IPS-NIHi11 (cell line): ENCODE data around the gene TCAIM.

Source experiments
- DNase-seq: peaks from one replicate; pipeline ENCODE4 v3.0.0; 2012; ENCODE audit warnings: mixed read lengths, low spot score

TCAIM gene

GRCh38 chr3:44445786-44446185 is 107.2 kb downstream of the TCAIM start:
- DNase-seq, result no peak

GRCh38 chr3:44446929-44447328 is 108.4 kb downstream of the TCAIM start:
- DNase-seq, result no peak

GRCh38 chr3:44451441-44451840 is 112.9 kb downstream of the TCAIM start:
- DNase-seq, result no peak

- DNase-seq, result no peak
Measured at GRCh38 chr3:44454258-44454657, 115.7 kb downstream of the TCAIM start.

- DNase-seq, result no peak
Measured at GRCh38 chr3:44455318-44455717, 116.8 kb downstream of the TCAIM start.
